HuH-7.5 (cell line): ENCODE results near the gene DIDO1.
"Not testable (repeated sequence)": the region's sequence is repeated elsewhere in the genome, so short reads cannot be mapped to it uniquely, and the experiment has no call there.

Experiments used
- DNase-seq: peaks from one replicate; pipeline ENCODE4 v3.0.0; 2011; ENCODE audit warnings: low spot score

Gene DIDO1

DNA sequence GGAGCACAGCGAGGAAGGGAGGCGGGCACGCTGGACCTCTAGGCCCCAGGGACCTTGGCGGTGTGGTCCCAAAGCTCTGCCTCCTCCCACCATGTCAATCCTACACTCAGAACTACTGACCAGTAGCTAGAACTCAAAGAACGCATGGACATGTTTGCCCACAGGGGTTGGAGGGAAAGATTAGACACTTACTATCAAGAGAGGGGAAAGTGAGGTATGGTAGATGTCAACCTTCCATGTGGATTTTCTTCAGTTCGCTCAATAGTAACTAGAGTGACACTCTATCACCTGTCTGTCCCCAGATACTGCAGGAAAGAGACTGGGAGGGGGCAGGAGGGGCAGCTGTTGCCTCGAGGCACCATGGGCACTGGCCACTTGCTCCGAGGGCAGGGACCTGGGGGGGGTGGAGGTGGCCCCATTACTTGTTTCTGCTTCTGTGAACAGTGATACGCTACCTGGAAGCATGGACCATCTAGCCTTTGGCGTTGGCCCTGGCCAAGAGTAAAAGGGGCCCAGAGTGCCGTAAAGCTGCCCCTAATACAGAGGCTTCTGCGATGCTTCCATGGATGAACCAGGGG is 912 bp upstream of the DIDO1 start:
- DNase-seq: no peak

GRCh38 chr20:62925420-62926228 is 681 bp downstream of the DIDO1 start:
- peak; percentile 38 for DNase-seq

DNA sequence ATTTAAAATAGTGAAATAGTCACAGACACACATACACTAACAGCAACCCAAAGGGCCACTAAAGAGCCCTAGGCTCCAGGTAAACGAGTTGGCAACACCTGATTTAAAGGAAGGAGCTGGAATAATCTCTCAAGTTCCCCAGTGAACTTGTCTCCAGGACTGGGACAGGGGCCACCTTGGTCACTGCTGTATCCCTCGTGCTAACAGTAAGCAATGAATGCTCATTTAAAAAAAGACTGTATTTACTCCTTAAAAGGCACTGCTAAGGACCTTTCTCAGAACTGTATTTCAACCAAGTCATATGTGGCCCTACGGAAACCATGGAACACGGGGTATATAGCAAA is 1.3 kb downstream of the DIDO1 start:
- no peak for DNase-seq

GRCh38 chr20:62924442-62925075 is 1.7 kb downstream of the DIDO1 start:
- peak; percentile 32 for DNase-seq

GRCh38 chr20:62923669-62924441 is 2.5 kb downstream of the DIDO1 start:
- DNase-seq: no peak

DNA sequence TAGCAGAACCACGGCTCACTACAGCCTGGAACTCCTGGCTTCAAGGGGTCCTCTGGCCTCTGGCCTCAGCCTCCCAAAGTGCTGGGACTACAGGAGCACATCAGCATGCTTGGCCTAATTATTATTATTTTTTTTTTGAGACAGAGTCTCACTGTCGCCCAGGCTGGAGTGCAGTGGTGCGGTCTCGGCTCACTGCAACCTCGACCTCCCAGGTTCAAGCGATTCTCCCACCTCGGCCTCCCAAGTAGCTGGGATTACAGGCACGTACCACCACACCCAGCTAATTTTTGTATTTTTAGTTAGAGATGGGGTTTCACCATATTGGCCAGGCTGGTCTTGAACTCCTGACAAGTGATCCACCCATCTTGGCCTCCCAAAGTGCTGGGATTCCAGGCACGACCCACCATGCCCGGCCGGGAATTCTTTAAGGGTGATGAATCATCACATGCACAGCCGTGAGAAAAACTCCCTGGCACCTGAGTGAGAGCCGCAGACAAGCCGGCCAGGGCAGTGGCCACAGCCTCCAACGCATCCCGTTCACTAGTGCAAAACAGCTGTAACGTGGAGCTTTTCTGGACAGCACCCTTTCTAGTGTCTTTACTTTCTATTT is 3.1 kb downstream of the DIDO1 start:
- DNase-seq: not testable (repeated sequence)

GRCh38 chr20:62922451-62922921 is 3.8 kb downstream of the DIDO1 start:
- DNase-seq: no peak

- peak; percentile 85 for DNase-seq
Observed at GRCh38 chr20:62921119-62921687, 5.1 kb downstream of the DIDO1 start.

- DNase-seq: no peak
Observed at GRCh38 chr20:62920039-62920645, 6.2 kb downstream of the DIDO1 start.

- DNase-seq: no peak
Observed at GRCh38 chr20:62918831-62919230, 7.5 kb downstream of the DIDO1 start.

GRCh38 chr20:62918147-62918546 is 8.2 kb downstream of the DIDO1 start:
- DNase-seq: no peak

DNA sequence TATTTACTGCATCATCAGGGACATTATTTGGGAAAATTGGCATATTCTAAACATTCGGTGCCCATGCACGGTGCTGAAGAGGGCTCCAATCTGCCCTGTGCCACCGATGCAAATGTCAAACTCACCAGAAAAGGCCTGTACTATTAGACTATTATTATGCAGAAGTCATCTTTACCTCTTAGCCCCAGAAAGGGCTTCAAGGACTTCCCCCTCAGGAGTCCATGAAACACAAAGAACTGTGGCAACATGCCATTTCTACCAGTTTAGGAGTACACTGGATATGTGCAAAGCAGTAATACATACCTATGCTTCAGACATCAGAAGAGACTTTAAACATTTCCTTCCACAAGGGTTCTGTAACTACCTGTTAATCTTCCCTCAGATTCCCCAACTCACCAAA is 8.6 kb downstream of the DIDO1 start:
- DNase-seq: no peak

GRCh38 chr20:62916703-62917476 is 9.4 kb downstream of the DIDO1 start:
- peak; percentile 41 for DNase-seq

DNA sequence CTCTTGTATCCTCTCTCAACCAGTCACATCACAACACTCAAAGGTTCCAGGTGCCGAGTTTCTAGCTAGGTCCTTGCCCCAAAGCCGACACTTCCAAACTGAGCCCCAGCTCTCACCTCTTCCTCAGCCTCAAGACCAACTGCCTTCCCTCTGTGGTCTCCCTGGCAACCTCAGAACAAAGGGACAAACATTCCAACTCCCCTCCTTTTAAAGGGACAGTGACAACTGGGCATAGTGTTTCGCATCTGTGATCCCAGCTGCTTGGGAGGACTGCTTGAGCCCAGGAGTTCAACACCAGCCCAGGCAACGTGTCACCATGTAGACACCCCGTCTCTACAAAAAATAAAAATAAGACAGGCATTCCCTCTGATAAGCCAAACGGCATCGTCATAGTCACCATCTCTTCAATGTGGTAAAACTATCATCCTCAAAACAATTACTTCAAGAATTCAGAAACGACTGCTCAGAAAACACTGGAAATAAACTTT is 11.3 kb downstream of the DIDO1 start:
- peak; percentile 50 for DNase-seq

GRCh38 chr20:62914436-62914835 is 11.9 kb downstream of the DIDO1 start:
- DNase-seq: no peak

GRCh38 chr20:62913043-62913630 is 13.2 kb downstream of the DIDO1 start:
- DNase-seq: peak; percentile 55

- no peak for DNase-seq
Observed at GRCh38 chr20:62911701-62912280, 14.5 kb downstream of the DIDO1 start.

GRCh38 chr20:62910777-62911497 is 15.4 kb downstream of the DIDO1 start:
- DNase-seq: no peak
